Thyroid gland (tissue), 4 donors: ENCODE data around the gene STK32B.

Experiments used
- CTCF ChIP-seq, 6 experiments: fragments of 200-600 bp in 3 of 6; fragments of 450-650 bp in 3 of 6; sonication (generic) in 3 of 6; IDR thresholded peaks; one replicate each; pipeline ENCODE4 v1.5.1; 2016 to 2019; ENCODE audit warnings: antibody characterized with exemption in 6 of 6, mild to moderate bottlenecking in 2 of 6, inconsistent platforms in 1 of 6, moderate library complexity in 1 of 6
- POLR2A ChIP-seq, 2 donors: fragments of 450-650 bp; IDR thresholded peaks; one replicate each; pipeline ENCODE4 v1.6.1; 2017; ENCODE audit warnings: antibody characterized with exemption in 2 of 2, mild to moderate bottlenecking in 2 of 2, moderate library complexity in 1 of 2

DNA sequence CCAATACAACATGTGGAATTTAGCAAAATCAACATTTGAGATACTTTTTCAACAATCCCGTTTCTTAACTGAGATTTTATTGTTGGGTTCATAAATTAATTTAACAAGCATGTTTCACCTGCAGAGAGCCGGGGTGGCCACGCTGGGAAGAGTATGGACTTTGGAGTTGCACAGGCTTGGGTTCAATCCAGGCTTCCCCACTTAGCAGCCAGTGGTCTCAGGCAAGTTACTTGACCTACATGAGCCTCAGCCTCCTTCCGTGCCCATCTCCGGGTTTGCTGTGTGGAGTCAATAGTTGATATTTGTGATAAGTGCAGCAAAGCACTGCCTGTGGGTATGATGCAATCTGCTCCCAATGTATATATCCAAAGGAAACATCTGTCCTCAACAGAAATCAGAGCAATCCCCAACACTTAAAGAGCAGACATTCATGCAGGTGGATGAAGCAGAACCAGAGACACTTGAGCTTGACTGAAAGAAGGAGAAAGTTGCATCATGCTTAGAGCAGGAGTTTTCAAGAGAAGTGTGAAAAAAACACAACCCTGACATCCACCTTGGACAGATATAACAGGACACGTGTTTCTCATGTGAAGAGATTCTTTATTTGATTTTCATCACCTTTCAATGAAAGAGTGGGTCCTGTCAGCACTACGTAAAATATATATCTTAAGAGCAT is 37.1 kb upstream of the STK32B start:
- no peak for TF ChIP-seq CTCF (IDR thresholded peaks at IDR 0.05)
- TF ChIP-seq POLR2A (IDR thresholded peaks at IDR 0.05): no peak
